ENCODE measurements around the gene RANBP1.
"Not testable (repeated sequence)": the region's sequence is repeated elsewhere in the genome, so short reads cannot be mapped to it uniquely, and the experiment has no call there.

Gene RANBP1

DNA sequence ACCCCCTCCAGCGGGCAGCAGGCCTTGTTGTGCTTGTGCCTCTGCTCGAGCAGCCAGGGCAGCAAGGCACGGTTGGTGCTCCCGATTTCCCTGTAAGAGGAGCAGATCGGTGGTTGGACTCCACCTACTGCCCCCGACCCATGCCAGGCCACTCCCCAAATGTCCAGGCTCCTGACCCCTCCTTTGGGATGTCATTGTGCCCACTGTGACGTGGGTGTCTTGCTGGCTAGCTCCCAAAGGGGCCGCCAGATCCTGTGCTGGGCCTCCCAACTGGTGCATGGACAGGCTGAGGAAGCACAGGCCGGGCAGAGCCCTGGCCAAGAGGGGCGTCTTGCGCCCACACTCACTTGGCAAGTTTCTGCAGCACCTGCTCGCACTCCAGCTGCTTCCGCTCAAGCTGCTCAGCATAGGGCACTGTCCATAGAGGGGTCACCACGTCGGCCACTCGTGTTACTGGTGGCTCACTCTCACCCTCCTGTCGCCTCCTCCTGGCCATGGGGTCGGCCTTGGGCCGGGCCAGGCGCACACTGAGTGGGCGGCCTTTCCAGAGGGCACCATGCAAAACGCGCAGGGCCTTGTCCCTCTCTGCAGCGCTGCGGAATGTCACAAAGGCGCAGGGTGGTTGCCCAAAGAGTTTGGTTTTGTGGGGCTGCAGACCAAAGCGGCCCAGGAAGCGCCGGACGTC is at the start of gene RANBP1:
RANBP1 (plus strand) TSS at position 414 of the 685 bp plus-strand sequence; CDS start at position 495, 81 bp downstream.
- in situ Hi-C loops (cut with MboI; ENCODE audit: low sequenced_read_pairs) = no loop called here

DNA sequence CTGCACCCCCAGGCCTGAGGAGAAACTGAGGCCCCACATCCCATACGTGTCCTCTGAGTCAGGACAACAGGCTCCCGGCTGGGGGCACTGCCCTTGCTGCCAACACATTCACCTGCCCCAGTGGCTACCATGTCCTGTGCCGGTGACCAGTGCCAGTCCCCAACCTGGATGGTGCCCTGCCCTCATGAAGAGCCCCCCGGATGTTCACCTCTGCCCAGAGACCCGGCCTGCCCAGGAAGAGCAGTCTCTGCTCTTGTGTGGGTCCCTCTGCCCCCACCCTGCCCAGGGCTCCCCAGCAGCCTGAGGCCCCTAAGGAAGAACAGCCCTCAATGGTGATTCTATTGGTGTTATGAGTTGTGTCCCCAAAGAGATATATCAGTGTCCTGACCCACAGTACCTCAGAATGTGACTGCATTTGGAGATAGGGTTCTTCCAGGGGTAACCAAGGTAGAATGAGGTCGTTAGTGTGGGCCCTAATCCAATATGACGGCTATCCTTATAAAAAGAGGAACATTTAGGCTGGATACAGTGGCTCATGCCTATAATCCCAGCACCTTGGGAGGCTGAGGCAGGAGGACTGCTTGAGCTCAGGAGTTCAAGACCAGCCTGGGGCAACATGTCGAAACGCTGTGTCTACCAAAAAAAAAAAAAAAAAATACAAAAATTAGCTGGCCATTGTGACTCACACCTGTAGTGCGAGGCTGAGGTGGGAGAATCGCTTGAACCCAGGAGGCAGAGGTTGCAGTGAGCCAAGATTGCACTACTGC is 49.1 kb upstream of the RANBP1 start:
- in situ Hi-C loops (cut with MboI; ENCODE audit: low sequenced_read_pairs) = no loop called here

DNA sequence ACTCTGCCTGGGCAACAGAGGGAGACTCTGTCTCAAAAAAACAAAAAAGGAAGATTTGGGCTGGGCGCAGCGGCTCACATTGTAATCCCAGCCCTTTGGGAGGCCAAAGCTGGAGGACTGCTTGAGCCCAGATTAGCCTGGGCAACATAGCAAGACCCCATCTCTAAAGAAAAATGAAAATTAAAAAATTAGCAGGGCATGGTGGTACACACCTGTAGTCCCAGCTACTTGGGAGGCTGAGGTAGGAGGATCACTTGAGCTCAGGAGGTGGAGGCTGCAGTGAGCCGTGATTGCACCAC is 48.6 kb upstream of the RANBP1 start:
- in situ Hi-C loops (cut with MboI; ENCODE audit: low sequenced_read_pairs) = not testable (repeated sequence)

DNA sequence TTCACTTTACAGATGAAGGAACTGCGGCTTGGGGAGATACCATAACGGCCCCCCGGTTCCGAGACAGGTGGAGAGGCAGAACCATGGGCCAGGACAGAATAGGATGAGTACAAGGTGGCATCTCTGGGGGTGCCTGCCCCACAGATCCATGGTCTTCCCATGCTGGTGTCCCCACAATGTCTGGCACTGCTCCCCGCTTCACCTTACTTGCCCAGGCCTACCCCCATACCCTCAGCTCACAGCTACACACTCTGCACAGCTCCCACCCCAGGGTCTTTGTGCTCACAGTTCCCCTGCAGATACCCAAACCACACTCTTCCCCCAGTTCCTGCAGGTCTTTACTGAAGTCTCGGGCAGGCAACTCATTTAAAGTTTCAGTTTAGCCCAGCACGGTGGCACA is 47.3 kb upstream of the RANBP1 start:
- in situ Hi-C loops (cut with MboI; ENCODE audit: low sequenced_read_pairs) = no loop called here

DNA sequence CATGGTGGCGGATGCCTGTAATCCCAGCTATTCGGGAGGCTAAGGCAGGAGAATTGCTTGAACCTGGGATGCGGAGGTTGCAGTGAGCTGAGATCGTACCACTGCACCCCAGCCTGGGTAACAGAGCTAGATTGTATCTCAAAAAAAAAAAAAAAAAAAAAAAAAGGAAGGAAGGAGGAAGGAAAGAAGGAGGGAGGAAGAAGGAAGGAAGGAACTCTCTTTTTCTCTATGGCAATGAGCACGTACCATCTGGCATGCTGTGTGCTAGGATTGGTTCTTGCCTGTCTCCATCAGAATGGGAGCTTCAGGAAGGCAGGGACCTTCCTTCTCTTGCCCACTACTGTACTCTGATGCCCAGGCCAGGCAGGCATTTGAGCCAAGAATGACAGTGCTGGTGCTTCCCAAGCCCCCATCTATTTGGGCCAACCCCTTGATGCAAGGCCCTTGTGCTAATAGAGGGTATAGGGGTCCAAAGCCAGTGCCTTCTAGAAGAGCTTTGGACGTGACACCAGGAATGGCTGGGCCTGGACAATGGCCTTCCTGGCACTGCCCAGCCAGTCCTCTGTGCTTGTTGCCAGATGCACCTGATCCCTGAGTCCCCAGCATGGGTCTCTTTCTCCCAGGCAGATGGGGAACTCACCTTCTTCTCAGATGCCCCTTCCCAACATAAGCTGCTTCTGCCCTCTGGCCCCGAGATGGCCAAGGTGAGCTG is 46.4 kb upstream of the RANBP1 start:
- in situ Hi-C loops (cut with MboI; ENCODE audit: low sequenced_read_pairs) = no loop called here

DNA sequence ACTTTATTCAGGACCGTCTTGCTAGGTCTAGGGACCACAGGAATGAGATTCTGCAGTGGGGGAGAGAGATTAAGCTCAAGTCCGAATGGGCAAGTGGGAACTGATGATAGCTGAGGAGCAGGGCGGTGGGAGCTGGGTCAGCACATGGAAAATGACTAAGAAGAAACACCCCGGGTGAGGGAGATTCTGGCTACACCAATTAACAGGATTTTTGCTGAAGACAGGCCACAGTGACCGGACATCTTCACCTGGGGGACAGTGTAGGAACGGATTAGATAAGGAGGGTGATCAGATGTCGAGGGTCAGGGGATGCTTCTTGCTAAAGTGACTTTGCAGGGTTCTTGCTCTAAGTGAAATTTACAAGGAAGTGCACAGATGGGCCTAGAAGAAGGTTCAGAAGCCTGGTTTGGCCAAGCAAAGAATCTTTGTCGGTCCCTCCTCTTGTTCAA is 44.4 kb upstream of the RANBP1 start:
- in situ Hi-C loops (cut with MboI; ENCODE audit: low sequenced_read_pairs) = no loop called here

DNA sequence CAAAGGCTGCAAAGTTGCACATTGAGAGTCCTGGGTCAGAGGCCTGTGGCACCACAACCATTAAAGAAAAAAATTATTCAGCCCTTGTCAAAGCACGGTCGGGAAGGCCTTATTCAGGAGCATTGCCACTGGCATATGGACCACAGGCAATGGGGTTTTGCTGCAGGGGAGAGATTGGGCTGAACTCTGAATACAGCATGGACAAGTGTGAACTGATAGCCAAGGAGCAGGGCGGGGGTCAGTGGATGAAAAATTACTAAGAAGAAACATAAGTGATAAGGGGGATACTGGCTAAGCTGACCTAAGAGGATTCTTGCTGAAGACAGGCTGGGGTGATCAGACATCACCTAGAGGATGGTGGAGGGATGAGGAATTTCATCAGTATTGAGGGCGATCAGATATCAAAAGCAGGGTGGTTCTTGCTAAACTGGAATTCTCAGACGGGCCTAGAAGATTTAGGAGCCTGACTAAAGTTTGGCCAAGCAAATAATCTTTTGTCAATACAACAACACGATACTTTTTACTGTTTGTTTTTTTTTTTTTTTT is 39.2 kb upstream of the RANBP1 start:
- in situ Hi-C loops (cut with MboI; ENCODE audit: low sequenced_read_pairs) = no loop called here

DNA sequence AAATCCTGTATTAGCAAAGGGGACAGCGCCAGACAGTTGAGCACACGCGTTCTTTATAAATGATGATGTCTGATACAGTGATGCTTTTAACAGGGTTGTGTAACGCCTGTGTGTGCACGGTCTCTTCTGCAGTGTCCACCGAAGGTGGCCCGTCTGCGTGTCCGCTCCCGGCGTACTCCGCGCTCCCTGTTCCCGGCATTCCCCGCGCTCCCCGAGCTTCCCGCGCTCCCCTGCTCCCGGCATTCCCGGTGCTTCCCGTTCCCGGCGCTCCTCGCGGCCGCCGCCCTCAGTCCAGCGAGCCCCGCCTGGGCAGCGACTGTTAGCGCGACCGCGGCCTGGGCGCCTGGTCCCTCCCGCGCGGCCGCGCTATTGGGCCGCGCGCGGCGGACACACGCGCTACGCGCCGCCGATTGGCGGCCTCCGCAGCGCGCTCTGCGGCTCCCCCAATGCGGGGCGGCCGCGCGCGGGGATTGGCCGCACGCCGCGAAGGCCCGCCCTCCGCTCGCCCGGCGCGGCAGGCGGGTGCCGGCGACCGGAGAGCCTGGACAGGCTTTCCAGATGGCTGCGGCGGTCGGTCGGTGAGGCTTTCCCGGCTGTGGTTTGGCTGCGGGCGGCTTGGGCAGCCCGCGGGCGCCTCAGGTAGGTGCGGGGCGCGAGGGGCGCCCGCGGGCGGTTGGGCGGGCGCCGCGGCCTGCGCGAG is 36.0 kb upstream of the RANBP1 start, which contains the start of gene DGCR8:
DGCR8 (plus strand) TSS at position 497 of the 700 bp plus-strand sequence. CDS start 5,723 bp downstream, outside the sequence.
- in situ Hi-C loops (cut with MboI; ENCODE audit: low sequenced_read_pairs) = no loop called here

DNA sequence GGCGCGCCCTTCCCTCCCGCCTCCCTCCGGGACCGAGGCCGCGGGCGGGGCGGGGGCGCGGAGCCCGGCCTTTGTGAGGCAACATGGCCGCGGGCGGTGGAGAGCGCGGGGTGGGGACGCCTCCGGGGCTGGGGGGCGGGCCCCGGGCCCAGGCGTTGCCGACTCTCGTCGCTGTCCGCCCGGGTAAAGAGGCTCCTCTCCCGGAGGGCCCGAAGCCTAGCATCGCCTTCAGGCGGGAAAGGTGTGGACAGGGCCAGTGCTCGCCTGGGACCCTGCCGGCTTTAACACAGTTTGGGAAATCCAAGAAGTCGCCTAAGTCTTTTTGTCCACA is 35.5 kb upstream of the RANBP1 start:
- in situ Hi-C loops (cut with MboI; ENCODE audit: low sequenced_read_pairs) = no loop called here

DNA sequence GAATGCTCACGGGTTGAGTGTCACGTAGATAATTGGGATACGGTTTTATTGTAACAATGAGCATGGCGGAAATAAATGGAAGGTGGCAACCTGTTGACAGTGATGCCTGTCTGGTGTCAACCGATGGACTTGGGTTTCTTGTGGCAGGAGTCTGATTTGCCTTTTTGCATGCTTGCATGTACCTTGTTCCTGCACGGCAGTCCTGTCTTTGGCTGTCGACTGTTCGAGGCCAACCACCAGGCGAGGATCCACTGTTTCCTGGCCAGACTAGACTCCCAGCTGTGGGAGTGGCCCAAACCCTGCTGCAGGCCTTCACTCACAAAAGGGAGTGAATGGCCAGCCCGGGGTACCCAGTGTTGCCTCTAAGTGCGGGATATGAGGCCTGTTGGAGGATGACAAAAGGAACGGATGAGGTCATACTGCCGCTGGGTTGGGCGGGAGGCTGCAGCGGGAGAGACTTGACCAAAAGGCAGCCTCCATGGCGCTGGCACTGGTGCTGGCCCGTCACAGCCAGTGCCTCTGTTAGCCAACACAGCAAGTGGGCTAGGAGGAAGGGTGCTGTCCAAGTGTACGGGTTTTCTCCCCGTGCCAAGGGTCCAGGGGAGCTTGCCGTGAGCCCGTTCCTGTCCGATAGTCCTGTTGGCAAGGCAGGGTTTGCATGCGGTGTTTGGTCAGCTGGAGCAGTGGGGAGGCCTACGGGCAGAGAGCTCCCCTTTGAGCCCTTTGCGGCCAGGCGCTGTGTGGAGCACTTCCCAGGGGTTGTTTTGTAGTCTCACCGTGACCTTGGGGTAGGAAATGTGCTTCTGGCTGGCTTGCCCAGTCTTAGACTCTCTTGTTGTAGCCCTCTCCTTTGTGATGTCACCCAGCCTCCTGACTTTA is 34.9 kb upstream of the RANBP1 start:
- in situ Hi-C loops (cut with MboI; ENCODE audit: low sequenced_read_pairs) = no loop called here

DNA sequence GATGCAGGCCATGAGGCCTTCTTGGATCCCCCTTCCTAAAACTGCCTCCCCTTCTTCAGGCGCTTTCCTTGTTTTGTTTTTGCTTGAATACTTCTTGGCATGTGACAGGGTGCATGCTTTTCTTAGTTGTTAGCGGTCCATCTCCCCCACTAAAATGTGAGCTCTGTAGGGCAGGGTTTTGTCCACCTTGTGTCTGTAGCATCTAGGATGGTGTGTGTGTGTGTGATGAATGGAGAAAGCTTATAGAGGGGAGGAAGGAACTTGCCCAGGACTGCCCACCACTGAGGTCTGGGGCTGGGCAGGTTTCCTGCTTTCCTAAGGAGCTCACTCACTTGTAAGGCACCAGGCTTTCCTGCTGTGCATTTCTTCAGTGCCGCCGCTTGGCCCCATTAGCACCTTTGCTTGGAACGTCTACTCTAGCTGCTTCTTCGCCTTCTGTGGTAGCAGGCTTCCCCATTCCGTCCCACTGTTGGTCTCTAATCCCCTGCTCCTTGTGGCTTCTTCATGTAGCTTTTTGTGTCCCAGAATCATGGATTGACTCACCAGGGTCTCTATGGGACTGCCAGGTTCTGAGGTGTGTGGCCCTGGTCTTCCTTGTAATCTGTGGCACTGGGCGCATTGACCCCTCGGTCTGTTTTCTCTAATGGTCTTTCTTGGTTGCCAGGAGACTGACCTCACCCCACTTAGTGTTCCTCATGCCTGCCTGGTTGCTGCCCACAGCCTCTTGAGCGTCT is 32.6 kb upstream of the RANBP1 start:
- in situ Hi-C loops (cut with MboI; ENCODE audit: low sequenced_read_pairs) = no loop called here

DNA sequence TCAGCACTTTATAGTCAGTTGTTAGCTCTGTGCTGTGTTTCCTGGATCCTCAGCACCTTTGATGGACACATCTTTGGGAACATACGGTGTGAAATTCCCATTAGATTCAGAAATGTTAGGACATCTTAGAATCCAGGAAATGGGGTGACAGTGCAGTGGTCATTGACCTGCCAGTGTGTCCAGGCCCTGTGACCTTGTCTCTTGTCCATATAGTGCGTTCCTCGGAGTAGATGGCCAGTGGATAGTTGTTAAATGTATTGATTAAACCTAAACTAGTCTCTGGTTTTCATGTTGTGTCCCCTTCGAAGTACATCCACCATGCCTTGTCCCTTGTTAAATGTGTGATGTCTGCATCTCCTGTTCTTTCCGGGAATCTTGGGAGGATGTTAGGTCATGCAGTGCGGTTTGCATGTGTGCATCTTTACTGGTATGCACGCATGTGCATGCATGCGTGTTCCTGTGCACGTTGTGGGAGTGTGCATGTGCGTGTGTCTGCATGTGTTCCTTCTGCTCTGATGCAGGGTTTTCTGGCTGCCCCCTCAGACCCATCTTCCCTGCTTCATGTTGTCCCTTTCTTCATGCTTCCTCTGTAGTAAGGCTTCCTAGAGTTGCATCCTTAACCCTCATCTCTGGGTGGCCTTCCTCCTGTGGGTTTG is 31.9 kb upstream of the RANBP1 start:
- in situ Hi-C loops (cut with MboI; ENCODE audit: low sequenced_read_pairs) = no loop called here

DNA sequence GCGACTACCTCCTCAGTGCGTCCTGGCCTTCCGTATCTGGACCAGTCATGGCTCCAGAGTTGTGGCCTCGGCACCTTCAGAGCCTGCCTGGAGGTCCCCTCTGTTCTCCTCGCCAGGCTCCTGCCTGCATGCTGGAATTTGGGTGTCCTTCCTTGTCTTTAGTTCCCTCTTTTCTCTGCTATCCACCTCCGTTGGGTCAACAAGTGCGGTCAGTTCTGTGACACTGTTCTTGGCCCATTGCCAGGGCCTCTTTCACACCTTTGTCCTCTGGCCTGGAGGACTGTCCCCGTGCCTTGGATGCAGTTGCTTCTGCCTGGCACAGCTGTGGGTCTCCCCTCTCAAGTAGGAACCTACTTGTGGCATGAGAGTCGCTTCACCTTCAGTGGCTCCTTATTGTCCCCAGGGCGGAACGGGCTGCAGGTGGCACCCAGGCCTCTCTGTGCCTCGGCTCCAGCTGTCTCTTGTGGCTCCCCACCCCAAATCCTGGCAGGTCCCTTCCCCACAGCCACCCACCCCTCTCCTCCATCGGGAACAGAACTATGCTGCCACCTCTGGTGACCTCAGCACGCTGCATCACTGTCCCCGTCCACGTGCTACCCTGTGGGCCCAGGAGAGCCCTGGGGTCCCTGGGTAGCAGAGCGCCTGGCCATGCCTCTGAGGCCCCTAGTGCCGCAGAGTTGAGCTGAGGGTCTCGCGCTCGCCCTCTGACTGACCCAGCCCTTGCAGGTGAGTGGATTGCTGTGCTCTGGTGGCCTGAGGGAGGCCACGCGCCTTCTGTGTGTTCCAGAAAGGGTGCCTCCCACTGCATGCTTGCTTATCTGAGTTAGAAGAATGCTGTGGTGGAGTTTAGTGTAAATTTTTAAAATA is 31.1 kb upstream of the RANBP1 start:
- in situ Hi-C loops (cut with MboI; ENCODE audit: low sequenced_read_pairs) = no loop called here

DNA sequence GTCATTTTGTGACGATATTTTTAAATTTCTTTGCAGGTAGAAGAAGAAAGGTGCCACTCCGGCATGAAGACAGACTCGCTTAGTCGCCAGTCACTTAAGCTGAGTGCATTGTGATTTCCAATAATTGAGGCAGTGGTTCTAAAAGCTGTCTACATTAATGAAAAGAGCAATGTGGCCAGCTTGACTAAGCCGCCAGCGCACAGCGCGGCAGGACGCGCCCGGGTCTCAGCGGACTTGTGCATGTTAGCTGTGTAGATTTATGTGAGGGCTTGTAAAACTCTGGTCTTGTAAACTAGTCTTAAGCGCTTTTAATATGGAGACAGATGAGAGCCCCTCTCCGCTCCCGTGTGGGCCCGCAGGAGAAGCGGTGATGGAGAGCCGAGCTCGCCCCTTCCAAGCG is 30.3 kb upstream of the RANBP1 start:
- in situ Hi-C loops (cut with MboI; ENCODE audit: low sequenced_read_pairs) = no loop called here

DNA sequence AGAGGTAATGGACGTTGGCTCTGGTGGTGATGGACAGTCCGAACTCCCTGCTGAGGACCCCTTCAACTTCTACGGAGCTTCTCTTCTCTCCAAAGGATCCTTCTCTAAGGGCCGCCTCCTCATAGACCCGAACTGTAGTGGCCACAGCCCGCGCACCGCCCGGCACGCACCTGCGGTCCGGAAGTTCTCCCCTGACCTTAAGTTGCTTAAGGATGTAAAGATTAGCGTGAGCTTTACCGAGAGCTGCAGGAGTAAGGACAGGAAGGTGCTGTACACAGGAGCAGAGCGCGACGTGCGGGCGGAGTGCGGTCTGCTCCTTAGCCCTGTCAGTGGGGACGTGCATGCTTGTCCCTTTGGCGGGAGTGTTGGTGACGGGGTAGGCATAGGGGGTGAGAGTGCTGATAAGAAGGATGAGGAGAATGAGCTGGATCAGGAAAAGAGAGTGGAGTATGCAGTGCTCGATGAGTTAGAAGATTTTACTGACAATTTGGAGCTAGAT is 29.8 kb upstream of the RANBP1 start:
- in situ Hi-C loops (cut with MboI; ENCODE audit: low sequenced_read_pairs) = no loop called here

DNA sequence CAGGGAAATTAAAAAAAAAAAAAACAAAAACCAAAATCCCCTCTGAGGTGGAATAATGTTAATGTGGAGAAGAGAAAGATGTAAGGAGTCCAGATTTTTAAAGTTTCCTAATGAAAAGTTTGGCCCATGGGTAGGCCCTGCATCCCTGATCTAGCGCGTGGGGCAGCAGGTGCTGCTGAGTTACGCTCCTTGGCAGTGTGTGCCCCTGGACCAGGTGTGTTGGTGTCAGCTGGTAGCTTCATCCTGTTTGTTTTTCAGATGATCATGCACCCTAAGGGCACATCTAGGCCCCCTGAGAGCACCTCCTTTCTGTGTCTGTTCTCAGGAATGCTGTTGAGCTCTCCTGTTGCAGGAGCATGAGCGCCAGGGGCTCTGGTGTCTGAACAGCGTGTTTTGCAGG is 29.1 kb upstream of the RANBP1 start:
- in situ Hi-C loops (cut with MboI; ENCODE audit: low sequenced_read_pairs) = no loop called here

DNA sequence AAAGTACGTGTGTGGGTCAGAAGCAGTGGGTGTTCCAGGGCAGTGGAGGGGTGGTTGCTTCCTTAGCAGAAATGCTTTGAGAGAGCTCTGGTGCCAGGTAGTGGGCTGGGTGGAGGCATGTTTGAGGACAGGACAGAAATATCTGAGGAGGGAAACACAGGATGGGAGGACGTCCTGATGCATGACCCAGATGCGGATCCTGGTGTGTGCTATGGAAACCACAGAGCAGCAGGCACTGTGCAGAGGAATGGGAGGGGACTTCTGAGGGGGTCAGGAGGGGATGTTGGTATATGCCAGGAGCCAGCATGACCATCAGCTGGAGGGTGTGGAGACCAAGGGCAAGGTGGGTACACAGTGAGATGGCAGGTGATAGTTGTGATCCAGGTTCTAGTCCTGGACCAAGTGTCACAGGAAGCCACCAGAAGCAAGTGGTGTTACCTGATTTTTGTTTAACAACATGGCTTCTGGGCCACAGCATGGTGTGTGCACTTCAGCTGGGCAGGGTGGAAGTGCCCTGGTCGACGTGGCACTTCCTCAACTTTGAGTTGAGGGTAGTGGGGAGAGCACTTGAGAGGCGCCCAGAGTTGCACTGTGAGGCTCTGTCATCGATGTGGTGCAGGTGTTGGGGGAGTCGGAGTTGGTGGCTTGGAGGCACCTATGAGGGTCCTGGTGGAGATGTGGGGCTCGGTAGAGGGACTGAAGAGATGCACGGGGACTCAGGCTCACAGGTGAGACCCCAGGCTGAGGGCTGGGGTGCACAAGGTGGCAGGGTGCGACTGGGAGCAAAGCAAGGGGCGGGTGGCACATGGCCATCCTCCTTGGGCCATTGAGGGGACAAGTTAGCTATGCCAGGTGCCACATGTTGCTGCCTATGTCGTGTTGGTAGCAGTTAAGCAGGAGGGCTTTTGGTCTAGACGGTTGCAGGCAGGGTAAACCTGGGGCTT is 28.3 kb upstream of the RANBP1 start:
- in situ Hi-C loops (cut with MboI; ENCODE audit: low sequenced_read_pairs) = no loop called here

Measured in hTERT RPE-1 (cell line).